Prostate gland (tissue), 2 donors: Measurements from ENCODE around the gene JUN.

ENCODE experiments used
- CTCF ChIP-seq, 4 experiments: fragments of 200-600 bp in 2 of 4; fragments of 450-650 bp in 2 of 4; sonication (generic) in 2 of 4; IDR thresholded peaks; 1 replicate in 3 of 4; 2 replicates in 1 of 4; pipeline ENCODE4 v1.5.1; 2016 to 2019; ENCODE audit warnings: antibody characterized with exemption in 4 of 4, mild to moderate bottlenecking in 2 of 4, moderate library complexity in 2 of 4
- POLR2A ChIP-seq: fragments of 450-650 bp; IDR thresholded peaks from one replicate; pipeline ENCODE4 v1.6.1; 2016; ENCODE audit warnings: antibody characterized with exemption, mild to moderate bottlenecking

GRCh38 chr1:58803858-58804257, 20.0 kb upstream of the JUN start:
- TF ChIP-seq POLR2A, result no peak
- TF ChIP-seq CTCF (IDR thresholded peaks at IDR 0.05), result no peak
